ENCODE measurements around the gene RHBG.
A peak's percentile ranks its signal among the peaks of the same experiment; 100 is the strongest.

RHBG gene

DNA sequence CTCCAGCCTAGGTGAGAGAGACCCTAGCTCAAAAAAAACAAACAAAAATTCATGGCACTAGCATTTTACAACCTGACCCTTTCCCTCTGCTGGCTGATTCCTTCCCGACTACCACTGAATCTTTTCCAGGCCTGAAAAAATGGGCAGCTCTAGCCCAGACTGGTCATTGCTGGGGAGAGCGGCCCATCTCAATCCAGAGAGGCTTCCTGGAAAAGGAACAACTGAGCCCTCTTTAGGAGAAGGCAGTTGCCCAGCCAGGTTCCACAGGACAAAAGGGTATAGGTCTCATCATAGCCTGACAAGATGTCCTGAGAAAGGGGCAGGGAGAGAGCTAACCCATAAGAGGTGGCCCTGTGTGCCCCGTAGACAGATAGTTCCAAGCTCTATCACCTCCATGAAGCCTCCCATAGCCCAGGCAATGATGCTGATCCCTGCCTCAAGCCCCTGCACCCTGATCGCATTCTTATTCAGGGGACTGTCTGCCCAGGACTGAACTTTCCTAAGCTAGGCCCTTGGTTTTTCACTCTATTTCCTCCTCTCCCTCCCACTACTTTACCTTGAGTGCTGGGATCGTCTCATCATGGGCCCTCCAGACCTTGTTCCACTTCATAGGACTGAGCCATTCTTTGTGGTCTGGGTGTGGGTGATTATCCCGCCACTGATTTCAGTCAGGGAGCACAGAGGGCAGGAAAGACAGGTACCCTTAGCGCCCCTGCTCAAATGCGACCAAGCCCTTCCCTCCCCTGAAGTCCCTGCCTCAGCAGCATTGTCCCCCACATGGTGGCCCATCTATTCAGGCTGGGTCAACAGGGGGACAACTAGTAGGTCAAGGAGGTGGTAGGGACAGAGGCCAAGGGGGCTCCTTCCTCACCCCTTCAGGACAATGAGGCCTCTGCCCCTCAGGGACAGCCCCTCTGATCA, 18.2 kb downstream of the RHBG start:
- H3K36me3 ChIP-seq (ENCODE audit: control insufficient read depth, insufficient read depth, low read length): no peaks in the 10 kb centered on the region
- peak overlapping the region; percentile 57; the same call in 1 of the 2 replicates for H3K4me3 ChIP-seq (ENCODE audit: low read depth, low read length)
- H3K4me1 ChIP-seq (ENCODE audit: control insufficient read depth, insufficient read depth, low read length): peaks cover 48% of the 10 kb centered on the region
- peaks cover 65% of the 10 kb centered on the region for H3K27me3 ChIP-seq (ENCODE audit: control insufficient read depth, insufficient read depth, low read length)
- no peak overlapping the region for H3K9ac ChIP-seq (ENCODE audit: low read length)
- H3K27ac ChIP-seq (ENCODE audit: low read depth, low read length): no peak overlapping the region
- no peaks in the 10 kb centered on the region for H3K9me3 ChIP-seq (ENCODE audit: control insufficient read depth, insufficient read depth, low read depth, low read length)

DNA sequence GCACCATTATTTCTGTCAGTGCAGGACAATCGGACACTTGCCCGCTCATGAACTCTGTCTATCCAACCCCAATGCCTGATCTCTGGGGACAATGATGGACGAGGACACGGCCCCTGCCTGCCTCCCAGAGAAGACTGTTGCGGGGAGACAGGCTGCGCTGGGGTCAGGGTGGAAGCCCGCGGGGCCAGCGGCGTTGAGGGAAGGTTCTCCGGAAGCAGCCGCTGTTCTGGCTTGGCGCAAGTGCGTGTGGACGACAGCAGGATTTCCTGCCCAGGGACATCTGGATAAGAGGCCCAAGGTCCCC, 18.8 kb downstream of the RHBG start:
- Histone ChIP-seq H3K4me3 (ENCODE audit: low read depth, low read length) (peak overlapping the region; percentile 57), H3K36me3 (ENCODE audit: control insufficient read depth, insufficient read depth, low read length) (no peaks in the 10 kb centered on the region), H3K27me3 (ENCODE audit: control insufficient read depth, insufficient read depth, low read length) (peaks cover 65% of the 10 kb centered on the region), H3K27ac (ENCODE audit: low read depth, low read length) (no peak overlapping the region), H3K9ac (ENCODE audit: low read length) (no peak overlapping the region), H3K9me3 (ENCODE audit: control insufficient read depth, insufficient read depth, low read depth, low read length) (no peaks in the 10 kb centered on the region), H3K4me1 (ENCODE audit: control insufficient read depth, insufficient read depth, low read length) (peaks cover 54% of the 10 kb centered on the region)

DNA sequence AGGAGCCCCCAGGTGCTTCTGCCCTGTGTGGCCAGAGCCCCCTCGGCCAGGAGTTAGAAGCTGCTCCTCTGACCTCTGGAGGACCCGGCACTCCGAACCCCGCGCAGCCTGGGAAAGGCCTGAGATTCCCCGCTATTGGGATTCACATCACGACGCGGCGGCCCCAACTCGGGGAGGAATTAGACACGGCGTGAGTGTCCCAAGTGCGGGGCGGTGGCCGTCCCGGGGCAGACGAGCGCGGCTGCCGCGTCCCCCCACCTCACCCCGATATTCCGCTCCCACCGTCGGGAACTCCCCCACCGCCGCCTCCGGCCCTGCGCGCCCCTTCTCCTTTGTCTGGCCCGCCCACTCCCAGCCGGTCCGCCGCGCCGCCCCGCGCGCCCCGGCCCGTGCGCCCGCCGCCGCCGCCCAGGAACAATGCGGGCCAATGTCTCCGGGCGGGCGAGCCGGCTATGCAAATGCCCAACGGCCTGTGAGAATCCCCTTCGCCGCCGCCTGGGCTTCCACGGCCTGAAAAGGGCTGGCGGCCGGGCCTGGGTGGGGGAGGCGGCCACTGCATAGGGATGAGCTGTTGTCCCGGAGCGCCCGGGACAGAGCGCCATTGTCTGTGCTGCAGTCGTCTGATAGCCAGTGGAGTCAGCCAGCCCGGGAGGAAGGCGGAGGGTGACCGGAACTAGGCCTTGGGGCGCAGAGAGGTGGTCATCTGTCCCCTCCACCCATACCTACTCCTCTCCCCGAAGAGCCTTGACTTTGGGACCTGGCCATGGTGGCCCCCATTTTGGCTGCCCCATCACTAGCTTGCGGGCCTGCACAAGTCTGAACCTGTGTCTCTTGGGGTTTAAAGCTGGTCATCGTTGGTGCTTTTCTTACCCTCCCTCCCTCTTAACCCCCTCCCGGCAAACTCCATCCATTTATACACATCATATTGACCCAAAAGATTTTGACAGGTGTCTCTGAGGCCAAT, 19.4 kb downstream of the RHBG start:
- H3K4me1 ChIP-seq (ENCODE audit: control insufficient read depth, insufficient read depth, low read length): peaks cover 60% of the 10 kb centered on the region
- no peak overlapping the region for H3K27ac ChIP-seq (ENCODE audit: low read depth, low read length)
- H3K9me3 ChIP-seq (ENCODE audit: control insufficient read depth, insufficient read depth, low read depth, low read length): no peaks in the 10 kb centered on the region
- no peaks in the 10 kb centered on the region for H3K36me3 ChIP-seq (ENCODE audit: control insufficient read depth, insufficient read depth, low read length)
- no peak overlapping the region for H3K9ac ChIP-seq (ENCODE audit: low read length)
- peak overlapping the region; percentile 57 for H3K4me3 ChIP-seq (ENCODE audit: low read depth, low read length)
- peaks cover 65% of the 10 kb centered on the region for H3K27me3 ChIP-seq (ENCODE audit: control insufficient read depth, insufficient read depth, low read length)

DNA sequence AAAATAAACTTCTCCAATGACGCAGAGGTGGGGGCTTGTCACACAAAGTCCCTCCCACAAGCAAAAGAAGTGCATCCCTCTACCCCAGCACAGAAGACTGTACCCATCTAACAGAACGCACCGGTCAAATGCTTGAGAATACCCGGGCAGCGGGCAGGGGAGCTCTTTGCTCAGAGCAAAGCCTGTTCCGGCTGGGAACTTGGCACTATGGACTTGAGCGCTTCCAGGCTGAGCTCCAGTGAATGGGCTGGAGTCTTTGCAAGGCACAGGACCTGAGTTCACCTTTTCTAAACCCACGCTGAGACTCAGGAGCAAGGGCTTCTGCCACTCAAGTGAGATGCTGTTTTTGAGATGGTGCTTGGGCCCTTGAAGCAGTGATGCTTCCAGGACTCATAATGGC, 20.3 kb downstream of the RHBG start:
- H3K4me3 ChIP-seq (ENCODE audit: low read depth, low read length): no peak overlapping the region
- no peaks in the 10 kb centered on the region for H3K9me3 ChIP-seq (ENCODE audit: control insufficient read depth, insufficient read depth, low read depth, low read length)
- no peaks in the 10 kb centered on the region for H3K36me3 ChIP-seq (ENCODE audit: control insufficient read depth, insufficient read depth, low read length)
- no peak overlapping the region for H3K27ac ChIP-seq (ENCODE audit: low read depth, low read length)
- peaks cover 61% of the 10 kb centered on the region for H3K4me1 ChIP-seq (ENCODE audit: control insufficient read depth, insufficient read depth, low read length)
- peaks cover 65% of the 10 kb centered on the region for H3K27me3 ChIP-seq (ENCODE audit: control insufficient read depth, insufficient read depth, low read length)
- H3K9ac ChIP-seq (ENCODE audit: low read length): no peak overlapping the region

DNA sequence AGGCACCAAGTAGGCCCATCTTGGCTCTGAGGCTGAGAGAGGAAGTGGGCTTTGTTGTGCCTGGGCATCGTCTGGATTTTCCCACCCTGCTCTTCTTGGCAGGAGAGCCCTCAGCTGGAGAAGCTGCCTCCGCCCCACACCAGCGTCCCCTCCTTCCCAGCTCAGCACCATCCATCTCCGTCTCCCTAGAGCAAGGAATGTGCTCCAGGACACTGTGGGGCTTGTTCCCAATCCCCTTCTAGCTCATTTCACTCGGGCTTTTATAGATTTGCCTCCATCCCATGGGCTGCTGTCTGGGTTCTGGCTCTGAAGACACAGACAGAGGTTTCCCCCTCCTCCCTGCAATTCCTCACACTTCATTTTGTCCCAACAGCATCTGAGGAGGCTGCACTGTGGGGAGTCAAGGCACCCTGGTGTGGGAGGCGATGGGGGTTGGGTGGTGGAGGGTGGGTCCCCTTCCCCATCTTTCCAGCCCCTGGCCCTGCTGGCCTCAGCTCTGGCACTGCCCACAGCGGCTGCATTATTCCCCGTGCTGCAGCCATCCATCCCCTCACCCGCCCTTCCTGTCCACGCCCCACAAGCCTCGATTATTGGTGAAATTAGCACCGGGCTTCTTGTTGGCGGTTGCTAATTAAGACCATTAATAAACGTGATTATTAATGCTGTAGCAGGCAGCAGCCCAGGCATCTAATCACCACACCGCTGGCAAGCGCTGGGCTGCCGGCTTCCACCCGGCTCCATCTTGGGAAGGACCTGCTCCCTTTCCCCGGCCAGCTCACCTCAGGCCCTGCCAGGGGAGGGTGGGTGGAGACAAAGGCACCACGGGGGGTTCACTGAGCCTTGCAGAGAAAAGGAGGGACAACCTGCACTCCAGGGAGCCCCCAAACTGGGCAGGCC, 21.7 kb downstream of the RHBG start:
- peaks cover 65% of the 10 kb centered on the region for H3K27me3 ChIP-seq (ENCODE audit: control insufficient read depth, insufficient read depth, low read length)
- no peak overlapping the region for H3K9ac ChIP-seq (ENCODE audit: low read length)
- H3K4me3 ChIP-seq (ENCODE audit: low read depth, low read length): peak overlapping the region; percentile 3; the same call in 1 of the 2 replicates
- no peaks in the 10 kb centered on the region for H3K36me3 ChIP-seq (ENCODE audit: control insufficient read depth, insufficient read depth, low read length)
- H3K27ac ChIP-seq (ENCODE audit: low read depth, low read length): no peak overlapping the region
- no peaks in the 10 kb centered on the region for H3K9me3 ChIP-seq (ENCODE audit: control insufficient read depth, insufficient read depth, low read depth, low read length)
- H3K4me1 ChIP-seq (ENCODE audit: control insufficient read depth, insufficient read depth, low read length): peaks cover 59% of the 10 kb centered on the region

DNA sequence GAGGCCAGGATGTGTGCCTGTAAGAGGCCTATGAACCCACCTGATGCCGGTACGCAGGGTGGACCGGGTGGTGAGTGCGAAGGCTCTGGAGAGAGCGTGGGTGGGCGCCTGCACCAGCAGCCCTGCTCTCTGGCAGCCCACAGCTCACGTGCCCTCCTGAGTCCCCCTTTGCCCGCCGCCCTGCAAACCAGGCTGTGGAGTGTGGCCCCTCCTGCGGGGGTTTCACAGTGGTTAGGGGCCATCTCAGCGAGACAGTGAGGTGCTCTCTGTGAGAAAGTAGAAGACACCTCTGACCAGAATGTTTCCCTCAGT, 22.3 kb downstream of the RHBG start:
- H3K27ac ChIP-seq (ENCODE audit: low read depth, low read length): no peak overlapping the region
- H3K4me3 ChIP-seq (ENCODE audit: low read depth, low read length): peak overlapping the region; percentile 3; the same call in 1 of the 2 replicates
- peaks cover 58% of the 10 kb centered on the region for H3K27me3 ChIP-seq (ENCODE audit: control insufficient read depth, insufficient read depth, low read length)
- peaks cover 54% of the 10 kb centered on the region for H3K4me1 ChIP-seq (ENCODE audit: control insufficient read depth, insufficient read depth, low read length)
- H3K36me3 ChIP-seq (ENCODE audit: control insufficient read depth, insufficient read depth, low read length): no peaks in the 10 kb centered on the region
- H3K9me3 ChIP-seq (ENCODE audit: control insufficient read depth, insufficient read depth, low read depth, low read length): no peaks in the 10 kb centered on the region
- H3K9ac ChIP-seq (ENCODE audit: low read length): no peak overlapping the region

DNA sequence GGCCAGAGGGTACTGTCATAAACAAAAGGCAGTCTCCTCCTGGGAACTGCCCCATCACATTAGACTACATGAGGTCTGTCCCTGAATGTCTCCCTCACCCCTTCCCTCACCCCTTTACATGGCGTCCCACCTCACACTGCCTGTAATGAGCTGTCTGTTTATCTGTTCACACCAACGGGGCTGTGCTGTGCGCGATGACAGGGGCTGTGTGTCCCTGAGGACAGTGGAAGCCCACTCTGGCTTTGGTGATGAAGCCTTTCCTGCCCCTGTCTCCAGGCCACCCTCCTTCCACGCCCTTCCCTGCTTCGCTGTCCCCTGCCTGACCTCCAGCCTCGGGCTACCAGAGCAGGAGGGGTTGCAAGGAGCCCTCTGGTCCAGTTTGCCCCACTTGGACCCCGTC, 22.7 kb downstream of the RHBG start:
- Histone ChIP-seq H3K36me3 (ENCODE audit: control insufficient read depth, insufficient read depth, low read length) (no peaks in the 10 kb centered on the region), H3K4me3 (ENCODE audit: low read depth, low read length) (no peak overlapping the region), H3K27me3 (ENCODE audit: control insufficient read depth, insufficient read depth, low read length) (peaks cover 55% of the 10 kb centered on the region), H3K27ac (ENCODE audit: low read depth, low read length) (no peak overlapping the region), H3K4me1 (ENCODE audit: control insufficient read depth, insufficient read depth, low read length) (peaks cover 54% of the 10 kb centered on the region), H3K9ac (ENCODE audit: low read length) (no peak overlapping the region), H3K9me3 (ENCODE audit: control insufficient read depth, insufficient read depth, low read depth, low read length) (no peaks in the 10 kb centered on the region)

DNA sequence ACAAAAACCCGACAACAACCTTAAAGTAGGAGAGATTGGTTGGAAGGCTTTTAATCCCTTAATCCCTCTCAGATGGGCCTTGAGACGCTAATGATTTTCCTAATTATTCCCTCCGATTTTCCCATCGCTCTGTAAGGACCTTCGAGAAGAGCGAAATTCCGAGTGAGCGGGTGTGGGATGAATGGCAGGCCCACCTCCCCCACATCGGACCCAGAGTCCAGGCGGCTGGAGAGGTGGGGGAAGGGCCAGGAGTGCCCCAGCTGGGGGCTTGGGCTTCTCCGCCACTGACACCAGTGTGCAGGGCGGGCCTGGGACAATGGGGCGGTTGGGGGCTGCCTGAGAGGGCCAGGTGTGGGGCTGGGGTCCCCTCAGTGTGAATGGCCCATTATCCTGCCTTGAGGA, 23.4 kb downstream of the RHBG start:
- Histone ChIP-seq H3K9me3 (ENCODE audit: control insufficient read depth, insufficient read depth, low read depth, low read length) (no peaks in the 10 kb centered on the region), H3K36me3 (ENCODE audit: control insufficient read depth, insufficient read depth, low read length) (no peaks in the 10 kb centered on the region), H3K9ac (ENCODE audit: low read length) (no peak overlapping the region), H3K27me3 (ENCODE audit: control insufficient read depth, insufficient read depth, low read length) (peaks cover 47% of the 10 kb centered on the region), H3K4me3 (ENCODE audit: low read depth, low read length) (no peak overlapping the region), H3K27ac (ENCODE audit: low read depth, low read length) (no peak overlapping the region), H3K4me1 (ENCODE audit: control insufficient read depth, insufficient read depth, low read length) (peaks cover 54% of the 10 kb centered on the region)

DNA sequence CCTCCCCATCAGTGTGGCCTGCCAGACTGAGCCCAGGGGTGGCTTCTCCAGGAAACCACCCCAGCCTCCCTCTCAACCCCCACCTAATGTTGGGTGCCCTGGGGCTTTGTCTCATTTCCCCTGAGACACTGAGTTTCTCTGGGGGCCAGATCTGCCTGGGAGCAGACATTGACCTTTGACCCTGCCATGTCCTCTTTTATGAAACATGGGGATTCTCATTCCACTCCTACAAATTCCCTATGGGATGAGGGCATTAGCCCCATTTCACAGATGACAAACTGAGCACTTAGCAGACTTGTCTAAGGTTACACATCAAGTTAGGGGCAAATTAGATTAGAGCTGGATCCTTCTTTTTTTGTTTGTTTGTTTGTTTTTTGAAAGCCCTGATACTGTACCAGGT, 24.1 kb downstream of the RHBG start:
- no peaks in the 10 kb centered on the region for H3K9me3 ChIP-seq (ENCODE audit: control insufficient read depth, insufficient read depth, low read depth, low read length)
- peaks cover 48% of the 10 kb centered on the region for H3K4me1 ChIP-seq (ENCODE audit: control insufficient read depth, insufficient read depth, low read length)
- no peak overlapping the region for H3K4me3 ChIP-seq (ENCODE audit: low read depth, low read length)
- H3K9ac ChIP-seq (ENCODE audit: low read length): no peak overlapping the region
- H3K27ac ChIP-seq (ENCODE audit: low read depth, low read length): no peak overlapping the region
- H3K27me3 ChIP-seq (ENCODE audit: control insufficient read depth, insufficient read depth, low read length): peaks cover 41% of the 10 kb centered on the region
- no peaks in the 10 kb centered on the region for H3K36me3 ChIP-seq (ENCODE audit: control insufficient read depth, insufficient read depth, low read length)

DNA sequence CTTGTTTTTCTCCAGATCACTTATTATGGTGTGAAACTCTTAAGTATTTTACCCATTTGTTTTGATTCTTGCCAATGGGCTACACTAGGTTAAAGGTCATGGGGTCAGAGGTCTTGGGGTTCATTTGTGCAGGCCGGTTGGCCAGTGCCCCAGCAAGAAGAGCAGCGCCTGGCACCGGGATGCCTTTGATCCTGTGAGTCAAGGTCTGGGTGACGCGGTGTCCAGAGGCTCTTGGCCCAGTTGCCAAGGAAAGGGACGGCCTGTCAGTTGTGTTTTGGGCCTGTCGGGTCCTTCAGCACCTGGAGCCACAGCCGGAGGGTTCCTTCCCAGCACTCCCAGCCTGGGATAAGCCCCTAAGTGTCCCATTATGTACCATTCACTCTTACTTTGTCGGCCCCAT, 25.1 kb downstream of the RHBG start:
- Histone ChIP-seq H3K9me3 (ENCODE audit: control insufficient read depth, insufficient read depth, low read depth, low read length) (no peaks in the 10 kb centered on the region), H3K36me3 (ENCODE audit: control insufficient read depth, insufficient read depth, low read length) (no peaks in the 10 kb centered on the region), H3K4me1 (ENCODE audit: control insufficient read depth, insufficient read depth, low read length) (peaks cover 43% of the 10 kb centered on the region), H3K9ac (ENCODE audit: low read length) (no peak overlapping the region), H3K27ac (ENCODE audit: low read depth, low read length) (no peak overlapping the region), H3K4me3 (ENCODE audit: low read depth, low read length) (no peak overlapping the region), H3K27me3 (ENCODE audit: control insufficient read depth, insufficient read depth, low read length) (peaks cover 31% of the 10 kb centered on the region)

Measured in HUES6 (cell line).